ENCODE results near the gene NHEJ1. TPM values are rescaled to one million over a fixed set of nuclear protein-coding genes. Genes with fewer than 3 reads are reported as not detected.

NHEJ1 gene
- total RNA-seq, 1 donor from 2014 or later = 19.6 TPM

DNA sequence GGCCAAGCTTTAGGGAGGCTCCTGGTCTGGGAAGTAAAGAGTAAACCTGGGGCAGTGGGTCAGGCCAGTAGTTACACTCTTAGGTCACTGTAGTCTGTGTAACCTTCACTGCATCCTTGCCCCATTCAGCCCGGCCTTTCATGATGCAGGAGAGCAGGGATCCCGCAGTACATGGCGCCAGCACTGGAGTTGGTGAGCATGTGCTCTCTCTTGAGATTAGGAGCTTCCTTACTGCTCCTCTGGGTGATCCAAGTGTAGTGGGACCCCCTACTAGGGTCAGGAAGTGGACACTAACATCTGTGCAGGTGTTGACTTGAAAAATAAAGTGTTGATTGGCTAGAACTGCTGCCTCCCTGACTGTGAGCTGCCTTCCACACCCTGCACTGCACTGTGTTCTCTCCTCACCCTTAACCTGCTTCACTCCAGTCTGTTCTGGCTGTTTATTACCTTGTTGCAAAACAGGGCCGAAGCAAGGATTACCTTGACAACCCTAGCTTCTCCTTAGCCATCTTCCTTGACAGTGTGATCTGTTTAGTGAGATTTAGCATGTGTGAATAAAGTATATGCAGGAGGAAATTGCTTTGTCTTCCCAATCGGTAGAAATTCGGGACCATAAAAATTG, 22.6 kb upstream of the NHEJ1 start:
- H3K36me3 Mint-ChIP-seq = peaks cover 18% of the 10 kb centered on the region
- H3K27me3 Mint-ChIP-seq = no peaks in the 10 kb centered on the region
- H3K4me1 Mint-ChIP-seq (ENCODE audit: unreplicated experiment) = peaks cover 6% of the 10 kb centered on the region

DNA sequence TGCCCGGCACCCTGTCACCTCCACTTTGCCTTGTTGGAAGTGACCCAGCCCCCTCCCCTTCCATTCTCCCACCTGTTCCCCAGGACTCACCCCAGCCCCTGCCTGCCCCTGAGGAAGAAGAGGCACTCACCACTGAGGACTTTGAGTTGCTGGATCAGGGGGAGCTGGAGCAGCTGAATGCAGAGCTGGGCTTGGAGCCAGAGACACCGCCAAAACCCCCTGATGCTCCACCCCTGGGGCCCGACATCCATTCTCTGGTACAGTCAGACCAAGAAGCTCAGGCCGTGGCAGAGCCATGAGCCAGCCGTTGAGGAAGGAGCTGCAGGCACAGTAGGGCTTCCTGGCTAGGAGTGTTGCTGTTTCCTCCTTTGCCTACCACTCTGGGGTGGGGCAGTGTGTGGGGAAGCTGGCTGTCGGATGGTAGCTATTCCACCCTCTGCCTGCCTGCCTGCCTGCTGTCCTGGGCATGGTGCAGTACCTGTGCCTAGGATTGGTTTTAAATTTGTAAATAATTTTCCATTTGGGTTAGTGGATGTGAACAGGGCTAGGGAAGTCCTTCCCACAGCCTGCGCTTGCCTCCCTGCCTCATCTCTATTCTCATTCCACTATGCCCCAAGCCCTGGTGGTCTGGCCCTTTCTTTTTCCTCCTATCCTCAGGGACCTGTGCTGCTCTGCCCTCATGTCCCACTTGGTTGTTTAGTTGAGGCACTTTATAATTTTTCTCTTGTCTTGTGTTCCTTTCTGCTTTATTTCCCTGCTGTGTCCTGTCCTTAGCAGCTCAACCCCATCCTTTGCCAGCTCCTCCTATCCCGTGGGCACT, 21.9 kb upstream of the NHEJ1 start:
- TF ChIP-seq, protein P1, sequence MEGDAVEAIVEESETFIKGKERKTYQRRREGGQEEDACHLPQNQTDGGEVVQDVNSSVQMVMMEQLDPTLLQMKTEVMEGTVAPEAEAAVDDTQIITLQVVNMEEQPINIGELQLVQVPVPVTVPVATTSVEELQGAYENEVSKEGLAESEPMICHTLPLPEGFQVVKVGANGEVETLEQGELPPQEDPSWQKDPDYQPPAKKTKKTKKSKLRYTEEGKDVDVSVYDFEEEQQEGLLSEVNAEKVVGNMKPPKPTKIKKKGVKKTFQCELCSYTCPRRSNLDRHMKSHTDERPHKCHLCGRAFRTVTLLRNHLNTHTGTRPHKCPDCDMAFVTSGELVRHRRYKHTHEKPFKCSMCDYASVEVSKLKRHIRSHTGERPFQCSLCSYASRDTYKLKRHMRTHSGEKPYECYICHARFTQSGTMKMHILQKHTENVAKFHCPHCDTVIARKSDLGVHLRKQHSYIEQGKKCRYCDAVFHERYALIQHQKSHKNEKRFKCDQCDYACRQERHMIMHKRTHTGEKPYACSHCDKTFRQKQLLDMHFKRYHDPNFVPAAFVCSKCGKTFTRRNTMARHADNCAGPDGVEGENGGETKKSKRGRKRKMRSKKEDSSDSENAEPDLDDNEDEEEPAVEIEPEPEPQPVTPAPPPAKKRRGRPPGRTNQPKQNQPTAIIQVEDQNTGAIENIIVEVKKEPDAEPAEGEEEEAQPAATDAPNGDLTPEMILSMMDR (conservative IDR thresholded peaks at IDR 0.05) = no peak
- Mint-ChIP-seq H3K4me3 (no peak overlapping the region), H3K27me3 (no peaks in the 10 kb centered on the region), H3K4me1 (ENCODE audit: unreplicated experiment) (peaks cover 8% of the 10 kb centered on the region), H3K9me3 (no peaks in the 10 kb centered on the region), H3K36me3 (peaks cover 18% of the 10 kb centered on the region), H3K27ac (no peak overlapping the region)
- DNase-seq (ENCODE audit: extremely low spot score, unreplicated experiment) = no peak

More for the DNA sequence above, 22.6 kb upstream of the NHEJ1 start:
- Mint-ChIP-seq H3K27ac (no peak overlapping the region), H3K9me3 (no peaks in the 10 kb centered on the region), H3K4me3 (no peak overlapping the region)
- TF ChIP-seq, protein P1 (conservative IDR thresholded peaks at IDR 0.05) = no peak
- no peak for DNase-seq (ENCODE audit: extremely low spot score, unreplicated experiment)

DNA sequence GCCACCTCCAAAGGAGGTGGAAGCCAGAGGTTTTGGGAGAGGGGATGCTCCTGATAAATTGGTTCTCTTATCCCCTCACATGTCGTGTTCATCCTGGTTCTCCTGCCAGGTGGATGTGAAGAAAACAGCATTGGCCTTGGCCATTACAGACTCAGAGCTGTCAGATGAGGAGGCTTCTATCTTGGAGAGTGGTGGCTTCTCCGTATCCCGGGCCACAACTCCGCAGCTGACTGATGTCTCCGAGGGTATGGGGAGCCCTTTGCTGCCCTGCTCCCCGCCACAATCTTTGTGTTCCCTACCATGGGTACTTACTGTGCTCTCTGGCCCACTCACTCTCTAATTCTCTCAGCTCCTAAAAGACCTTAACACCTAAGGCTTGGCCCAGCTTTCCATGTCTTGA, 20.9 kb upstream of the NHEJ1 start:
- Mint-ChIP-seq H3K4me3 (no peak overlapping the region), H3K4me1 (ENCODE audit: unreplicated experiment) (peaks cover 13% of the 10 kb centered on the region), H3K36me3 (peaks cover 14% of the 10 kb centered on the region), H3K27ac (no peak overlapping the region), H3K9me3 (no peaks in the 10 kb centered on the region), H3K27me3 (no peaks in the 10 kb centered on the region)
- TF ChIP-seq, protein P1 (conservative IDR thresholded peaks at IDR 0.05) = no peak
- DNase-seq (ENCODE audit: extremely low spot score, unreplicated experiment) = no peak

DNA sequence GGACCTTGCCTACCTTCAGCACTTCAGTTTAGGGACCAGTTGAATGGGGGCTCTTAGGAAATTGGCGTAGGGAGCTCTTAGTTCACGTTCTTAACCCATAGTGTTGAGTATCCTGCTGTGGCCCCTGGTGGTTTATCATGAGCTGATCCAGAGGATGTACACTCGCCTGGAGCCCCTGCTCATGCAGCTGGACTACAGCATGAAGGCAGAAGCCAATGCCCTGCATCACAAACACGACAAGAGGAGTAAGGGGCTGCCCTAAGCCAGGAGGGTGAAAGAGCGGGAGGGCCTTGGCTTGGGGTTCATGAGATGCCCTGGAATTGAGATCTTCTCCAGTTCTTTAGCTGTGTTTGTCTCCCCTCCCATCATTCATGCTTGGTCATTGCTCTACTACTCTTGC, 20.3 kb upstream of the NHEJ1 start:
- no peaks in the 10 kb centered on the region for H3K9me3 Mint-ChIP-seq
- TF ChIP-seq, protein P1 (conservative IDR thresholded peaks at IDR 0.05) = no peak
- H3K4me3 Mint-ChIP-seq = peak overlapping the region; percentile 70
- H3K27me3 Mint-ChIP-seq = no peaks in the 10 kb centered on the region
- H3K27ac Mint-ChIP-seq = no peak overlapping the region
- no peak for DNase-seq (ENCODE audit: extremely low spot score, unreplicated experiment)
- peaks cover 13% of the 10 kb centered on the region for H3K4me1 Mint-ChIP-seq (ENCODE audit: unreplicated experiment)
- peaks cover 14% of the 10 kb centered on the region for H3K36me3 Mint-ChIP-seq

DNA sequence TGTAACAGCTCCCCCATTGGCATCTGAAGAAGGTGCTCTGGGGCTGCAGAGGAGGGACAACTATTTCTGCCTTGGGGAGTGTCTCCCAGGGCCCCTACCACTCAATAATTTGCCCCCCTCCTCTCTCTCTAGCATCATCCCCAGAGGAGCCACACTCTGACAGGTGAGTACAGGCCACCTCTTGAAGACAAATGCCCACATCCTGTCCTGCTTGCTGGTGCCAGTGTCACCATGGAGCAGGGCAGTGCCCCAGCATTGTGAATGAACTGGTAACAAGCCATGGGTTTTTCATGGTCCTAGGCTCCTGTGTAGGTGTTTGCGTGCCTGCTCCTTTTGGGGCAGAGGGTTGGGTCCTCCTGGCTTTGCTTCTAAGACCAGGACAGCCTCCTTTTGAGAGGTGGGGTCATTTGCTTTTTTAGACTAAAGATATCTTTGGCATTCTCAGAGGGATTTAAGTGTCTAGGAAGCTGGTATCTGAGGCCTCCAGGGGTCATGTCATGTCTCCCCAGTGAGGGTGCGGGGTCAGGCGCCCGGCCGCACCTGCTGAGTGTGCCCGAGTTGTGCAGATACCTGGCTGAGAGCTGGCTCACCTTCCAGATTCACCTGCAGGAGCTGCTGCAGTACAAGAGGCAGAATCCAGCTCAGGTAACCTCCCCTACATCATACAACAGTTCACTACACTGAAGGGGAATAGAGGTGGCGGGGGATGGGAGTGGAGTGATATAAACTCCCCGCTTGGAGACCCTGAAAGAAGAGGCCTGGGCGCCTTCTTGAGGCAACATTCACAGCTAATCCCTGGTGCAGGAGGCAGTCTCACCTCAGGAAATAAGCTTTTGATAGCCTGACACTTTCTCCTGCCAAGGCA, 19.2 kb upstream of the NHEJ1 start:
- TF ChIP-seq, protein P1 (conservative IDR thresholded peaks at IDR 0.05) = no peak
- H3K4me3 Mint-ChIP-seq = peak overlapping the region; percentile 95

More for the DNA sequence above, 19.2 kb upstream of the NHEJ1 start:
- Mint-ChIP-seq H3K27ac (no peak overlapping the region), H3K9me3 (no peaks in the 10 kb centered on the region), H3K36me3 (peaks cover 7% of the 10 kb centered on the region), H3K4me1 (ENCODE audit: unreplicated experiment) (peaks cover 13% of the 10 kb centered on the region), H3K27me3 (no peaks in the 10 kb centered on the region)
- DNase-seq (ENCODE audit: extremely low spot score, unreplicated experiment) = no peak
